K562 (cell line): Measurements from ENCODE around the gene ITK. TPM values are rescaled to one million over a fixed set of nuclear protein-coding genes. Genes with fewer than 3 reads are reported as not detected.
A peak's percentile ranks its signal among the peaks of the same experiment; 100 is the strongest.

ENCODE experiments used
- ARID2 ChIP-seq: fragments of 450-650 bp; IDR thresholded peaks from 2 replicates; pipeline ENCODE4 v1.6.1; 2017; ENCODE audit warnings: antibody characterized with exemption, mild to moderate bottlenecking
- EP300 ChIP-seq: IDR thresholded peaks from 2 replicates; pipeline ENCODE4 v1.6.1; 2012; ENCODE audit warnings: low read length, improper control_type of control experiment
- FOXK1 ChIP-seq: sonication (generic); formaldehyde crosslinking; IDR thresholded peaks from 2 replicates; pipeline ENCODE4 v1.8.0; 2022; ENCODE audit warnings: missing genetic modification reagents, mild to moderate bottlenecking, borderline replicate concordance
- GABPB1 ChIP-seq: sonication (generic); formaldehyde crosslinking; IDR thresholded peaks from 2 replicates; pipeline ENCODE4 v1.8.0; 2022; ENCODE audit warnings: mild to moderate bottlenecking, missing genetic modification reagents
- GMEB1 ChIP-seq: fragments of 250-450 bp; sonication (Bioruptor Pico); IDR thresholded peaks from 2 replicates; pipeline ENCODE4 v1.4.0; 2020; ENCODE audit warnings: mild to moderate bottlenecking
- HDAC8 ChIP-seq: fragments of 450-650 bp; IDR thresholded peaks from 2 replicates; pipeline ENCODE4 v1.6.1; 2016; ENCODE audit warnings: mild to moderate bottlenecking, missing genetic modification characterization, moderate library complexity, missing compliant biosample characterization
- JUN ChIP-seq, 2 experiments: sonication (generic) in 1 of 2; formaldehyde crosslinking in 1 of 2; IDR thresholded peaks; 2 replicates each; pipeline versions ENCODE4 v1.6.1 to v1.8.0; 2012 to 2022; ENCODE audit warnings: borderline replicate concordance in 2 of 2, mild to moderate bottlenecking in 2 of 2, improper control_type of control experiment in 1 of 2, low read depth in 1 of 2, low read length in 1 of 2, missing genetic modification reagents in 1 of 2
- MTA2 ChIP-seq: fragments of 450-650 bp; IDR thresholded peaks from 2 replicates; pipeline ENCODE4 v1.6.1; 2016; ENCODE audit warnings: low read depth
- NR4A1 ChIP-seq, 2 experiments: fragments of 250-450 bp in 1 of 2; fragments of 450-650 bp in 1 of 2; sonication (Bioruptor Pico) in 1 of 2; IDR thresholded peaks; 2 replicates each; pipeline versions ENCODE4 v1.4.0 to v1.6.1; 2016 to 2020; ENCODE audit warnings: mild to moderate bottlenecking in 2 of 2, missing compliant biosample characterization in 1 of 2, missing genetic modification characterization in 1 of 2, moderate library complexity in 1 of 2
- RBBP5 ChIP-seq: fragments of 200-600 bp; sonication (generic); IDR thresholded peaks from 2 replicates; pipeline ENCODE4 v1.6.1; 2012; ENCODE audit warnings: borderline replicate concordance, mild to moderate bottlenecking, low read length, control low read depth, inconsistent platforms; ENCODE audit not compliant: insufficient read depth, poor library complexity, severe bottlenecking
- RBM39 ChIP-seq: fragments of 200-400 bp; formaldehyde crosslinking; optimal IDR thresholded peaks from 2 replicates; pipeline ENCODE3; 2018; ENCODE audit warnings: low read depth, low read length
- RFX5 ChIP-seq: IDR thresholded peaks from 2 replicates; pipeline ENCODE4 v1.6.1; 2011; ENCODE audit warnings: low read depth, mild to moderate bottlenecking, improper control_type of control experiment, low read length
- SMARCE1 ChIP-seq: fragments of 450-650 bp; IDR thresholded peaks from 2 replicates; pipeline ENCODE4 v1.7.1; 2016; ENCODE audit warnings: mild to moderate bottlenecking
- TAF7 ChIP-seq: fragments of 450-650 bp; IDR thresholded peaks from 2 replicates; pipeline ENCODE4 v1.6.1; 2016; ENCODE audit warnings: missing genetic modification characterization, missing compliant biosample characterization
- TCFL5 ChIP-seq: fragments of 250-450 bp; sonication (Bioruptor Pico); conservative IDR thresholded peaks from 2 replicates; pipeline ENCODE4 v1.6.1; 2021; ENCODE audit warnings: mild to moderate bottlenecking, moderate library complexity, matching md5 sums
- TEAD2 ChIP-seq: fragments of 450-650 bp; IDR thresholded peaks from 2 replicates; pipeline ENCODE4 v1.6.1; 2016; ENCODE audit warnings: missing genetic modification characterization, control low read depth, missing compliant biosample characterization
- ZBTB17 ChIP-seq: fragments of 450-650 bp; formaldehyde crosslinking; IDR thresholded peaks from 2 replicates; pipeline ENCODE4 v1.4.0; 2020; ENCODE audit warnings: mild to moderate bottlenecking
- ZKSCAN8 ChIP-seq: fragments of 200-800 bp; sonication (Bioruptor generic); IDR thresholded peaks from 2 replicates; pipeline ENCODE4 v1.6.1; 2016; ENCODE audit warnings: missing genetic modification characterization, missing compliant biosample characterization
- ZNF449 ChIP-seq: fragments of 250-450 bp; sonication (Bioruptor Pico); IDR thresholded peaks from 2 replicates; pipeline ENCODE4 v1.8.0; 2022; ENCODE audit warnings: moderate library complexity, mild to moderate bottlenecking, inconsistent platforms
- ZNF778 ChIP-seq: fragments of 450-650 bp; formaldehyde crosslinking; IDR thresholded peaks from 2 replicates; pipeline ENCODE4 v1.4.0; 2020; ENCODE audit warnings: mild to moderate bottlenecking, moderate library complexity
- polyA plus RNA-seq, 8 experiments: library from polyadenylated mRNA; depleted of rRNA in 4 of 8; stranded (reverse) in 5 of 8; unstranded in 3 of 8; fragments of >200 nt; fragmentation: Nextera tagmentation in 2 of 8; fragmentation: Illumina TruSeq in 1 of 8; extraction: Ambion mirVana in 2 of 8; extraction: Trizol in 1 of 8; gene quantifications; 2 replicates each; pipeline versions ENCODE4 v1.2.1 to v1.2.3, GENCODE V29; 2011 to 2014; ENCODE audit warnings: inconsistent platforms in 1 of 8, missing spikeins in 1 of 8
- total RNA-seq, 7 experiments: library from RNA; depleted of rRNA in 6 of 7; stranded (reverse); fragments of >200 nt in 6 of 7; fragmentation: Illumina TruSeq in 2 of 7; extraction: Trizol in 2 of 7; gene quantifications; 2 replicates each; pipeline versions ENCODE4 v1.2.1 to v1.2.3, GENCODE V29; 2011 to 2021; ENCODE audit warnings: low replicate concordance in 1 of 7
- TF ChIP-seq, protein P1 (sequence below): sonication (generic); formaldehyde crosslinking; IDR thresholded peaks from 2 replicates; pipeline ENCODE4 v1.9.0; 2022; ENCODE audit warnings: mild to moderate bottlenecking, missing genetic modification reagents
- TF ChIP-seq, protein P2 (sequence below): fragments of 450-650 bp; formaldehyde crosslinking; IDR thresholded peaks from 2 replicates; pipeline ENCODE4 v1.4.0; 2022; ENCODE audit warnings: missing genetic modification characterization

The ITK gene
- total and polyA plus RNA-seq, 9 of the 15 experiments (the other 6 are each of a cell fraction or from before 2014, with no cell fraction given), result 0.04 to 0.75 TPM; not detected in 7

- TF ChIP-seq ZNF449 (CRISPR knock-in tag), result peak; percentile 71; the same call in 1 of the 2 replicates
- TF ChIP-seq GABPB1 (CRISPR knock-in tag), result no peak
- TF ChIP-seq EP300, result no peak
- TF ChIP-seq ZBTB17 (CRISPR knock-in tag), result peak; percentile 62; the same call in 1 of the 2 replicates
- TF ChIP-seq RBBP5, result no peak
- no peak for TF ChIP-seq ZNF778 (CRISPR knock-in tag)
- TF ChIP-seq RBM39, result no peak
- no peak for TF ChIP-seq JUN (IDR thresholded peaks at IDR 0.05; ENCODE audit: borderline replicate concordance, low read depth, low read length)
- no peak for TF ChIP-seq JUN (CRISPR knock-in tag; IDR thresholded peaks at IDR 0.05; ENCODE audit: borderline replicate concordance)
- TF ChIP-seq ARID2, result no peak
- no peak for TF ChIP-seq MTA2
- TF ChIP-seq, protein P1, sequence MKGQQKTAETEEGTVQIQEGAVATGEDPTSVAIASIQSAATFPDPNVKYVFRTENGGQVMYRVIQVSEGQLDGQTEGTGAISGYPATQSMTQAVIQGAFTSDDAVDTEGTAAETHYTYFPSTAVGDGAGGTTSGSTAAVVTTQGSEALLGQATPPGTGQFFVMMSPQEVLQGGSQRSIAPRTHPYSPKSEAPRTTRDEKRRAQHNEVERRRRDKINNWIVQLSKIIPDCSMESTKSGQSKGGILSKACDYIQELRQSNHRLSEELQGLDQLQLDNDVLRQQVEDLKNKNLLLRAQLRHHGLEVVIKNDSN (CRISPR knock-in tag), result no peak
- TF ChIP-seq TCFL5, result 0 out of 2 replicates have a peak, but pooled peaks have one; percentile 13
- TF ChIP-seq, protein P2, sequence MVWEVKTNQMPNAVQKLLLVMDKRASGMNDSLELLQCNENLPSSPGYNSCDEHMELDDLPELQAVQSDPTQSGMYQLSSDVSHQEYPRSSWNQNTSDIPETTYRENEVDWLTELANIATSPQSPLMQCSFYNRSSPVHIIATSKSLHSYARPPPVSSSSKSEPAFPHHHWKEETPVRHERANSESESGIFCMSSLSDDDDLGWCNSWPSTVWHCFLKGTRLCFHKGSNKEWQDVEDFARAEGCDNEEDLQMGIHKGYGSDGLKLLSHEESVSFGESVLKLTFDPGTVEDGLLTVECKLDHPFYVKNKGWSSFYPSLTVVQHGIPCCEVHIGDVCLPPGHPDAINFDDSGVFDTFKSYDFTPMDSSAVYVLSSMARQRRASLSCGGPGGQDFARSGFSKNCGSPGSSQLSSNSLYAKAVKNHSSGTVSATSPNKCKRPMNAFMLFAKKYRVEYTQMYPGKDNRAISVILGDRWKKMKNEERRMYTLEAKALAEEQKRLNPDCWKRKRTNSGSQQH (CRISPR knock-in tag), result no peak
- no peak for TF ChIP-seq FOXK1
- no peak for TF ChIP-seq SMARCE1
- TF ChIP-seq ZKSCAN8 (CRISPR knock-in tag), result no peak
- TF ChIP-seq TEAD2, result no peak
- TF ChIP-seq NR4A1 (CRISPR knock-in tag; IDR thresholded peaks at IDR 0.05), result no peak
- TF ChIP-seq NR4A1 (tag; IDR thresholded peaks at IDR 0.05), result peak; percentile 83
- no peak for TF ChIP-seq GMEB1 (CRISPR knock-in tag)
- TF ChIP-seq RFX5, result no peak
- no peak for TF ChIP-seq TAF7 (tag)
- 0 out of 2 replicates have a peak, but pooled peaks have one; percentile 29 for TF ChIP-seq HDAC8 (tag)
These were observed 91.2 kb downstream of the ITK start (continued) for GRCh38 chr5:157271740-157272271.
